GM10248 (cell line): Measurements from ENCODE around the gene MUC6.

Experiments
- CTCF ChIA-PET: fragments of 300-600 bp; sonication (Branson Sonifier 250); formaldehyde crosslinking; extraction: SDS; loops from one replicate; lab custom pipeline; 2021; ENCODE audit warnings: antibody characterized with exemption; lab: Yijun Ruan, JAX
- POLR2A ChIA-PET: fragments of 350-650 bp; sonication (Branson Sonifier 250); formaldehyde crosslinking; extraction: SDS; loops from one replicate; lab custom pipeline; 2020; ENCODE audit warnings: antibody characterized with exemption; lab: Yijun Ruan, JAX
- DNase-seq: peaks from one replicate; pipeline ENCODE4 v3.0.0; 2012; ENCODE audit errors: extremely low spot score
- CTCF ChIP-seq: IDR thresholded peaks from 2 replicates; pipeline ENCODE4 v1.5.1; 2012; ENCODE audit warnings: mild to moderate bottlenecking, low read depth; ENCODE audit errors: extremely low read depth, missing control alignments, control extremely low read depth

The MUC6 gene, protein sequence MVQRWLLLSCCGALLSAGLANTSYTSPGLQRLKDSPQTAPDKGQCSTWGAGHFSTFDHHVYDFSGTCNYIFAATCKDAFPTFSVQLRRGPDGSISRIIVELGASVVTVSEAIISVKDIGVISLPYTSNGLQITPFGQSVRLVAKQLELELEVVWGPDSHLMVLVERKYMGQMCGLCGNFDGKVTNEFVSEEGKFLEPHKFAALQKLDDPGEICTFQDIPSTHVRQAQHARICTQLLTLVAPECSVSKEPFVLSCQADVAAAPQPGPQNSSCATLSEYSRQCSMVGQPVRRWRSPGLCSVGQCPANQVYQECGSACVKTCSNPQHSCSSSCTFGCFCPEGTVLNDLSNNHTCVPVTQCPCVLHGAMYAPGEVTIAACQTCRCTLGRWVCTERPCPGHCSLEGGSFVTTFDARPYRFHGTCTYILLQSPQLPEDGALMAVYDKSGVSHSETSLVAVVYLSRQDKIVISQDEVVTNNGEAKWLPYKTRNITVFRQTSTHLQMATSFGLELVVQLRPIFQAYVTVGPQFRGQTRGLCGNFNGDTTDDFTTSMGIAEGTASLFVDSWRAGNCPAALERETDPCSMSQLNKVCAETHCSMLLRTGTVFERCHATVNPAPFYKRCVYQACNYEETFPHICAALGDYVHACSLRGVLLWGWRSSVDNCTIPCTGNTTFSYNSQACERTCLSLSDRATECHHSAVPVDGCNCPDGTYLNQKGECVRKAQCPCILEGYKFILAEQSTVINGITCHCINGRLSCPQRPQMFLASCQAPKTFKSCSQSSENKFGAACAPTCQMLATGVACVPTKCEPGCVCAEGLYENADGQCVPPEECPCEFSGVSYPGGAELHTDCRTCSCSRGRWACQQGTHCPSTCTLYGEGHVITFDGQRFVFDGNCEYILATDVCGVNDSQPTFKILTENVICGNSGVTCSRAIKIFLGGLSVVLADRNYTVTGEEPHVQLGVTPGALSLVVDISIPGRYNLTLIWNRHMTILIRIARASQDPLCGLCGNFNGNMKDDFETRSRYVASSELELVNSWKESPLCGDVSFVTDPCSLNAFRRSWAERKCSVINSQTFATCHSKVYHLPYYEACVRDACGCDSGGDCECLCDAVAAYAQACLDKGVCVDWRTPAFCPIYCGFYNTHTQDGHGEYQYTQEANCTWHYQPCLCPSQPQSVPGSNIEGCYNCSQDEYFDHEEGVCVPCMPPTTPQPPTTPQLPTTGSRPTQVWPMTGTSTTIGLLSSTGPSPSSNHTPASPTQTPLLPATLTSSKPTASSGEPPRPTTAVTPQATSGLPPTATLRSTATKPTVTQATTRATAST (N-terminal part only)

GRCh38 chr11:1036303-1036923 is at the start of gene MUC6:
TSS of gene MUC6 (minus strand) at chr11:1036718. CDS start at chr11:1036655, 63 bp downstream.
- DNase-seq: no peak
- CTCF ChIA-PET: no interaction called here
- POLR2A ChIA-PET: no interaction called here
- TF ChIP-seq CTCF: no peak

GRCh38 chr11:1085440-1086170 is 49.1 kb upstream of the MUC6 start:
- ChIA-PET CTCF (no interaction called here), POLR2A (no interaction called here)
- no peak for TF ChIP-seq CTCF
- no peak for DNase-seq

GRCh38 chr11:1084561-1085439 is 48.3 kb upstream of the MUC6 start:
- DNase-seq: no peak
- no peak for TF ChIP-seq CTCF
- ChIA-PET CTCF (no interaction called here), POLR2A (no interaction called here)

GRCh38 chr11:1083621-1084551 is 47.4 kb upstream of the MUC6 start:
- no peak for DNase-seq
- ChIA-PET CTCF (no interaction called here), POLR2A (no interaction called here)
- no peak for TF ChIP-seq CTCF
